GM23248 (cell line): Measurements from ENCODE around the gene ASAP2. TPM values are rescaled to one million over a fixed set of nuclear protein-coding genes. Genes with fewer than 3 reads are reported as not detected.

Source experiments
- DNase-seq: peaks from one replicate; pipeline ENCODE4 v3.0.0-alpha.2; 2015
- H2AFZ ChIP-seq: fragments of 200-600 bp; sonication (generic); 2 replicates; pipeline ENCODE4 v1.6.1; 2016; ENCODE audit warnings: antibody characterized with exemption
- H3F3A ChIP-seq: fragments of 200-600 bp; sonication (generic); 2 replicates; pipeline ENCODE4 v1.6.1; 2016; ENCODE audit warnings: mild to moderate bottlenecking, antibody characterized with exemption, mixed run types; ENCODE audit not compliant: insufficient read depth
- H3K27ac ChIP-seq: fragments of 200-600 bp; sonication (generic); 2 replicates; pipeline ENCODE4 v1.5.1; 2016; ENCODE audit warnings: mild to moderate bottlenecking
- H3K27me3 ChIP-seq: fragments of 200-600 bp; sonication (generic); replicated peaks from 2 replicates; pipeline ENCODE4 v1.6.1; 2016; ENCODE audit warnings: mild to moderate bottlenecking; ENCODE audit not compliant: insufficient read depth
- H3K36me3 ChIP-seq: fragments of 200-600 bp; sonication (generic); 2 replicates; pipeline ENCODE4 v1.6.1; 2016; ENCODE audit warnings: low read depth, mild to moderate bottlenecking
- H3K4me1 ChIP-seq: fragments of 200-600 bp; sonication (generic); 2 replicates; pipeline ENCODE4 v1.6.1; 2016; ENCODE audit warnings: mild to moderate bottlenecking; ENCODE audit not compliant: insufficient read depth
- H3K4me2 ChIP-seq: fragments of 200-600 bp; sonication (generic); one replicate; pipeline ENCODE4 v1.6.1; 2016; ENCODE audit warnings: mild to moderate bottlenecking; ENCODE audit not compliant: unreplicated experiment
- H3K4me3 ChIP-seq: fragments of 200-600 bp; sonication (generic); 2 replicates; pipeline ENCODE4 v1.5.1; 2016; ENCODE audit warnings: mild to moderate bottlenecking
- H3K79me2 ChIP-seq: fragments of 200-600 bp; sonication (generic); 2 replicates; pipeline ENCODE4 v1.6.1; 2016; ENCODE audit warnings: mild to moderate bottlenecking; ENCODE audit not compliant: insufficient read depth
- H3K9ac ChIP-seq: fragments of 200-600 bp; sonication (generic); 2 replicates; pipeline ENCODE4 v1.6.1; 2016; ENCODE audit warnings: mild to moderate bottlenecking
- H3K9me2 ChIP-seq: fragments of 200-600 bp; sonication (generic); 2 replicates; pipeline ENCODE4 v1.6.1; 2016; ENCODE audit warnings: mixed run types, mild to moderate bottlenecking, moderate library complexity; ENCODE audit not compliant: insufficient read depth
- H3K9me3 ChIP-seq: fragments of 200-600 bp; sonication (generic); one replicate; pipeline ENCODE4 v1.6.1; 2017; ENCODE audit warnings: low read depth
- H4K20me1 ChIP-seq: fragments of 200-600 bp; sonication (generic); 2 replicates; pipeline ENCODE4 v1.6.0; 2016; ENCODE audit not compliant: insufficient read depth
- EZH2 ChIP-seq: fragments of 200-600 bp; sonication (generic); IDR thresholded peaks from 2 replicates; pipeline ENCODE4 v1.6.1; 2018; ENCODE audit warnings: antibody characterized with exemption, mild to moderate bottlenecking; ENCODE audit not compliant: insufficient read depth, poor library complexity, severe bottlenecking
- EZH2phosphoT487 ChIP-seq: fragments of 200-600 bp; sonication (generic); IDR thresholded peaks from 2 replicates; pipeline ENCODE4 v1.6.1; 2018; ENCODE audit warnings: antibody characterized with exemption, moderate library complexity, mild to moderate bottlenecking, low read depth; ENCODE audit not compliant: insufficient read depth
- WGBS, 2 experiments: methylation state at CpG; one replicate each; pipeline ENCODE4 v1.1.6; 2015 to 2017; ENCODE audit warnings: low lambda C conversion rate in 2 of 2, low coverage in 1 of 2; ENCODE audit errors: missing lambda C conversion rate in 2 of 2; 5-methylcytosine and 5-hydroxymethylcytosine counted together
- in situ Hi-C: fragments of 300-500 bp; cut with MboI; formaldehyde crosslinking; loops from 2 replicates; pipeline ENCODE4 v1.15.0; 2020
- polyA plus RNA-seq: library from polyadenylated mRNA; unstranded; fragments of >200 nt; fragmentation: Nextera tagmentation; extraction: Ambion mirVana; gene quantifications from 2 replicates; pipeline ENCODE4 v1.2.1, GENCODE V29; 2016
- total RNA-seq: library from RNA; depleted of rRNA; stranded (reverse); fragments of >200 nt; shearing (Covaris generic); gene quantifications from 2 replicates; pipeline ENCODE4 v1.2.3, GENCODE V29; 2014

Gene ASAP2
- total and polyA plus RNA-seq, 2 experiments from 2014 or later = 8.8 to 49.6 TPM

- Histone ChIP-seq H3K9ac (no peak overlapping the region), H3K9me2 (no peaks in the 10 kb centered on the region), H3K27ac (no peak overlapping the region), H3K4me3 (no peak overlapping the region), H3K79me2 (peaks cover 41% of the 10 kb centered on the region), H2AFZ (no peak overlapping the region), H3K4me2 (no peak overlapping the region), H4K20me1 (no peaks in the 10 kb centered on the region), H3K27me3 (no peaks in the 10 kb centered on the region), H3K4me1 (peaks cover 29% of the 10 kb centered on the region), H3K9me3 (no peaks in the 10 kb centered on the region), H3F3A (peaks cover 53% of the 10 kb centered on the region), H3K36me3 (peaks cover 25% of the 10 kb centered on the region)
- TF ChIP-seq EZH2phosphoT487 = no peak
- TF ChIP-seq EZH2 = no peak
- in situ Hi-C loops = no loop called here
- no peak for DNase-seq
- 90 to 93% methylated on average over 5 to 6 of the region's 6 CpGs for WGBS, 2 experiments
These were observed 166.9 kb downstream of the ASAP2 start for GRCh38 chr2:9373476-9373875.

- H3K9me2 ChIP-seq = no peaks in the 10 kb centered on the region
- WGBS, 2 experiments = 95% methylated on average over 14 to 18 of the region's 18 CpGs
- H3K4me3 ChIP-seq = no peak overlapping the region
- H3K79me2 ChIP-seq = peaks cover 46% of the 10 kb centered on the region
- no peak overlapping the region for H3K27ac ChIP-seq
- no peaks in the 10 kb centered on the region for H3K9me3 ChIP-seq
- in situ Hi-C loops = no loop called here
- H3K9ac ChIP-seq = no peak overlapping the region
- H3K4me1 ChIP-seq = peaks cover 33% of the 10 kb centered on the region
- H3K4me2 ChIP-seq = no peak overlapping the region
- no peaks in the 10 kb centered on the region for H4K20me1 ChIP-seq
- peaks cover 54% of the 10 kb centered on the region for H3F3A ChIP-seq
- TF ChIP-seq EZH2phosphoT487 = no peak
- TF ChIP-seq EZH2 = no peak
- H3K36me3 ChIP-seq = peaks cover 26% of the 10 kb centered on the region
- DNase-seq = no peak
- H2AFZ ChIP-seq = no peak overlapping the region
- no peaks in the 10 kb centered on the region for H3K27me3 ChIP-seq
These were observed 167.6 kb downstream of the ASAP2 start for GRCh38 chr2:9374071-9374730.

- Histone ChIP-seq H3K9me3 (no peaks in the 10 kb centered on the region), H3K9ac (no peak overlapping the region), H3K27me3 (no peaks in the 10 kb centered on the region), H3K4me2 (no peak overlapping the region), H3K4me3 (no peak overlapping the region), H3K27ac (no peak overlapping the region), H3K4me1 (peaks cover 35% of the 10 kb centered on the region), H3K9me2 (no peaks in the 10 kb centered on the region), H4K20me1 (no peaks in the 10 kb centered on the region), H3K36me3 (peaks cover 30% of the 10 kb centered on the region), H3K79me2 (peaks cover 48% of the 10 kb centered on the region), H2AFZ (no peak overlapping the region), H3F3A (peaks cover 54% of the 10 kb centered on the region)
- TF ChIP-seq EZH2 = no peak
- TF ChIP-seq EZH2phosphoT487 = no peak
- DNase-seq = no peak
- in situ Hi-C loops = no loop called here
- 80 to 84% methylated on average over 4 of the region's 4 CpGs for WGBS, 2 experiments
These were observed 169.3 kb downstream of the ASAP2 start for GRCh38 chr2:9375857-9376428.

DNA sequence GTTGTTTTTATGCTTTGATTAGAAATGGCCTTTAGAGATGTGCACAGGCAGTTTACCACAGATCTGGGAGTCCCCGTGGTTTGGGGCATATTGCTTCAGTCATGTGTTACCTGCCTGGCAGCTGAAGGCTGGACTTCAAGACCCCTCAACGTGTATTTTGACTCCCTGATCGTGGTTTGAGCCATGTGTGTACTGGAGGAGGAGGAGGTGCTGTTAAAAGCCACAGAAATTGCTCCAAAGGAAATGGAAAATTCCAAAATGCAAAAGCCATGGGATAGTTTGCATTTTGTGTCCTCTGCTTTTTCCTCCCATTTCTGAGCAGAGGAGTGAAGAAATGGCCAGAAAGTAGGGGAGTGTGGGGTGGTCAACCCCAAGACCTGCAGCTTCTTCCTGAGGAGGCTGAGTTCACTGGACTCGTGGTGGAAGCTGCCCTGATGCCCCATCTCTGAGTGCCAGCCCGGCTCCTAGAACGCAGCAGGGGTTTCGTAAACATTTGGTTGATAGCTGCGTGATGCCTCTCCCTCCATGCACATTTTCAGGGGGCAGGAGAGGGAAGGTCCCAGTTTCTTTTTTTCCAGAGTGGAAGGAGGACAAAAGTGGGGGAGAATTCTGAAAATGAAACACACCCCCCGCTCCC is 171.0 kb downstream of the ASAP2 start:
- Histone ChIP-seq H3K9me3 (no peaks in the 10 kb centered on the region), H3K4me1 (peaks cover 33% of the 10 kb centered on the region), H3K4me3 (no peak overlapping the region), H3K9ac (0 out of 2 replicates have a peak overlapping the region, but pooled peaks have one; percentile 33), H3K27ac (peak overlapping the region; percentile 45), H3K79me2 (peaks cover 49% of the 10 kb centered on the region), H3K9me2 (no peaks in the 10 kb centered on the region), H3K27me3 (no peaks in the 10 kb centered on the region), H4K20me1 (no peaks in the 10 kb centered on the region), H2AFZ (no peak overlapping the region), H3K36me3 (peaks cover 27% of the 10 kb centered on the region), H3F3A (peaks cover 54% of the 10 kb centered on the region), H3K4me2 (no peak overlapping the region)
- 76 to 81% methylated on average over 9 of the region's 9 CpGs for WGBS, 2 experiments
- TF ChIP-seq EZH2 (no peak), EZH2phosphoT487 (no peak)
- no peak for DNase-seq
- in situ Hi-C loops = no loop called here
